Small intestine (tissue), 16 donors: ENCODE results near the gene ACP3. TPM values are rescaled to one million over a fixed set of nuclear protein-coding genes. Genes with fewer than 3 reads are reported as not detected.
A peak's percentile ranks its signal among the peaks of the same experiment; 100 is the strongest.

Source experiments
- DNase-seq, 2 donors: peaks; one replicate each; pipeline versions ENCODE4 v3.0.0 to v3.0.0-alpha.2; 2013
- FAIRE-seq: peaks from 2 replicates; lab custom pipeline; 2012; peaks lifted over from hg19 to GRCh38; lab: Jason Lieb, UNC
- H3K27ac ChIP-seq, 3 donors: one replicate each; pipeline ENCODE4 v1.5.1; 2013; ENCODE audit warnings: low read length in 2 of 3, mild to moderate bottlenecking in 2 of 3, control low read depth in 1 of 3, inconsistent platforms in 1 of 3, low read depth in 1 of 3, moderate library complexity in 1 of 3
- H3K27me3 ChIP-seq, 3 donors: one replicate each; pipeline ENCODE4 v1.6.1; 2013; ENCODE audit warnings: low read length in 3 of 3, inconsistent platforms in 1 of 3; ENCODE audit not compliant: control insufficient read depth in 3 of 3, insufficient read depth in 3 of 3
- H3K36me3 ChIP-seq, 3 donors: one replicate each; pipeline ENCODE4 v1.6.1; 2013; ENCODE audit warnings: low read length in 3 of 3, inconsistent platforms in 1 of 3, low read depth in 1 of 3, mild to moderate bottlenecking in 1 of 3, moderate library complexity in 1 of 3; ENCODE audit not compliant: control insufficient read depth in 3 of 3, insufficient read depth in 2 of 3
- H3K4me1 ChIP-seq, 3 donors: one replicate each; pipeline ENCODE4 v1.6.1; 2013; ENCODE audit warnings: low read length in 2 of 3, inconsistent platforms in 1 of 3, low read depth in 1 of 3, mild to moderate bottlenecking in 1 of 3, moderate library complexity in 1 of 3; ENCODE audit not compliant: control insufficient read depth in 3 of 3, insufficient read depth in 2 of 3
- H3K4me3 ChIP-seq, 3 donors: one replicate each; pipeline ENCODE4 v1.5.1; 2013; ENCODE audit warnings: low read length in 3 of 3, control low read depth in 1 of 3, inconsistent platforms in 1 of 3, low read depth in 1 of 3, mild to moderate bottlenecking in 1 of 3, moderate library complexity in 1 of 3
- H3K9me3 ChIP-seq, 2 donors: one replicate each; pipeline ENCODE4 v1.6.1; 2013; ENCODE audit warnings: low read depth in 1 of 2, low read length in 1 of 2; ENCODE audit not compliant: control insufficient read depth in 2 of 2, insufficient read depth in 1 of 2
- WGBS, 3 donors: extraction: QIAGEN DNeasy Blood & Tissue Kit; methylation state at CpG; one replicate each; pipeline ENCODE4 v1.1.7; 2013; 5-methylcytosine and 5-hydroxymethylcytosine counted together
- long read RNA-seq, 10 donors: transcript quantifications; one replicate each; lab custom pipeline, GENCODE V29; 2026
- polyA plus RNA-seq, 4 donors: library from polyadenylated mRNA; stranded (reverse) in 3 of 4; unstranded in 1 of 4; fragments of 200-250 nt in 3 of 4; fragments of 120-200 nt in 1 of 4; gene quantifications; one replicate each; pipeline versions ENCODE4 v1.2.1 to v1.2.3, GENCODE V29; 2013
- donor health status: healthy with polysubstance abuse.
- donor health status: control.
- donor health status: control.
- donor health status: Bipolar disorder and iron deficiency.
- donor health status: healthy.

The ACP3 gene, protein sequence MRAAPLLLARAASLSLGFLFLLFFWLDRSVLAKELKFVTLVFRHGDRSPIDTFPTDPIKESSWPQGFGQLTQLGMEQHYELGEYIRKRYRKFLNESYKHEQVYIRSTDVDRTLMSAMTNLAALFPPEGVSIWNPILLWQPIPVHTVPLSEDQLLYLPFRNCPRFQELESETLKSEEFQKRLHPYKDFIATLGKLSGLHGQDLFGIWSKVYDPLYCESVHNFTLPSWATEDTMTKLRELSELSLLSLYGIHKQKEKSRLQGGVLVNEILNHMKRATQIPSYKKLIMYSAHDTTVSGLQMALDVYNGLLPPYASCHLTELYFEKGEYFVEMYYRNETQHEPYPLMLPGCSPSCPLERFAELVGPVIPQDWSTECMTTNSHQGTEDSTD
- polyA plus RNA-seq = 1 to 10 TPM in 3 of 4 donors, under 1 TPM in 1; 0.67 to 3.0 (median 1.3) TPM
- long read RNA-seq, donor 1 = 0 reads
- long read RNA-seq, donor 2 = 0 reads
- long read RNA-seq, donor 3 = 0 reads
- long read RNA-seq, donor 4 = 0 reads
- long read RNA-seq, donor 5 = 0 reads
- long read RNA-seq, donor 6 = 0 reads
- long read RNA-seq, donor 7 = 0 reads
- long read RNA-seq, donor 8 = 0 reads
- long read RNA-seq, donor 9, partial matches to known transcripts = 0 of 1 reads
- long read RNA-seq, donor 9, other reads (novel, unspliced or antisense) = 0 of 1 reads
- long read RNA-seq, donor 10 = 0 reads

DNA sequence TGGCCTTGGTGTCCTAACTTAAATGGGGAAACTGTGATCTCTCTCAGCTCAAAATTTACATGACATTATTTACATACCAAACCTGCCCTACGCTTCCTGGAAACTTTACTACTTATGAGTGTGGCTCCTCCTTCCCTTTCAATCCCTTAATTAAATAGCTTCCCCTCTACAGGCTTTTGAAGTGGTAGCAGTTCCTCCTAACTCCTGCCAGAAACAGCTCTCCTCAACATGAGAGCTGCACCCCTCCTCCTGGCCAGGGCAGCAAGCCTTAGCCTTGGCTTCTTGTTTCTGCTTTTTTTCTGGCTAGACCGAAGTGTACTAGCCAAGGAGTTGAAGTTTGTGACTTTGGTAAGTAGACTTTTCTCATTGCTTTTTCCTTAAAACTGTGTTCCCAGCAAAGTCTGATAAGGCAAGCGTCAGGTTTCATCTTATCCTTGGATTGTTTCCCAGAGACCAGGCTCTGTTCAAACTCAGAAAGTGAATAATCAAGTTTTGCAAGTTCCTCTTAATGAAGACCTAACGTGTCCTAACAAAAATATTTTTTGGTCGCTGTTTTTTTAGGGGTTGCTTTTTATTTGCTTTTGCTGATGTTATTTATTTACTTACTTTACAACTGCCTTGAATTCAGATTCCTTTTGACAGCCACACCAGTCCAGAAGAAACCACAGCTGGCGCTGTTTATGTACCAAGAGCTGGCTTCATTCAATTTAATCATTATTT lies at the start of gene ACP3:
Gene ACP3, plus strand, starts transcription at position 179 of the 720 bp plus-strand sequence. Its CDS starts 50 bp downstream, at position 229.
- Histone ChIP-seq H3K27me3 (no peaks in the 10 kb centered on the region), H3K4me3 (no peak within 1 kb of the TSS), H3K27ac (peak within 1 kb of the TSS in 1 of 3 donors; percentile 53), H3K36me3 (no peaks in the 10 kb centered on the region), H3K4me1 (no peaks in the 10 kb centered on the region), H3K9me3 (no peaks in the 10 kb centered on the region)
- WGBS, 3 donors = 8 to 13% (median 12%) methylated on average over 6 of the region's 6 CpGs
- peak; percentile 38 to 48 for DNase-seq
- no peak for FAIRE-seq

DNA sequence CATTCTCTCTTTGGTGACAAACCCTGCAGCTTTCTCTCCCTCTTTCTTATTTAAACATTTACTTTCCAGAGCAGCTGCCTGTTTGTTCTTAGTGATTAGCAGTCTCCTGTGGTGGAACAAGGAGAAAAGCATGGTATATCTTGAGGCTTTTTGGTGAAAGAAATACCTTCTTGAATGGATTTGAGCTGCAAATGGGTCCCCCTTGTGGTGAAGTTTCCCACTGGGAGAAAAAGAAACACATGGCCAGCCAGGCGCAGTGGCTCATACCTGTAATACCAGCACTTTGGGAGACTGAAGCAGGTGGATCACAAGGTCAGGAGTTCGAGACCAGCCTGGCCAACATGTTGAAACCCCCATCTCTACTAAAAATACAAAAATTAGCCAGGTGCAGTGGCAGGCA lies 48.3 kb upstream of the ACP3 start:
- DNase-seq (no peak), FAIRE-seq (no peak)
- H3K27ac ChIP-seq = no peak overlapping the region
- H3K27me3 ChIP-seq = no peaks in the 10 kb centered on the region
- H3K9me3 ChIP-seq = peaks cover 0 to 10% of the 10 kb centered on the region in 2 donors
- H3K36me3 ChIP-seq = no peaks in the 10 kb centered on the region
- H3K4me3 ChIP-seq = no peak overlapping the region
- H3K4me1 ChIP-seq = peaks cover 0 to 2% (median 0%) of the 10 kb centered on the region in 3 donors
- 74 to 83% (median 80%) methylated on average over 2 of the region's 2 CpGs for WGBS, 3 donors

DNA sequence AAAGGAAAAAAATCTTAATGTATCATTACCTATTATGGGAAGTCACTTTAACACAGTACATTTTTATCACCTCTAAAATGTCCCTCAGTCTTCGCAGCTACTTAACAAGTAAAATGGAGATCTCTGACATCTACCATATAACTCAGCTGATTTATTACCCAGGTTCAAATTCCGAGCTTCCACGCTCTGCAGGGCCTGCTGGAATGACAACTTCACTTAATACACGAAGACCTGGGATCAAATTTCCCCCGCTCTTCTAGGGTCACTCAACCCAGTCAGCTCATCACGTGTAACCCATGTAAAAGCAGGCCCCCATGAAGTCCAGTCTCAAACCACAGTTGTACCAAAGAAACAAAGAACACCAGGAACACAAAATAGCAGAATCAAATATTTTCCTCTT lies 44.2 kb upstream of the ACP3 start:
- Histone ChIP-seq H3K36me3 (peaks cover 0 to 2% (median 0%) of the 10 kb centered on the region in 3 donors), H3K4me1 (peaks cover 0 to 2% (median 0%) of the 10 kb centered on the region in 3 donors), H3K4me3 (no peak overlapping the region), H3K27me3 (no peaks in the 10 kb centered on the region), H3K27ac (no peak overlapping the region), H3K9me3 (peaks cover 0 to 16% of the 10 kb centered on the region in 2 donors)
- FAIRE-seq = no peak
- DNase-seq = peak; percentile 31 to 35
- WGBS, 3 donors = 28 to 40% (median 36%) methylated on average over 6 of the region's 6 CpGs

DNA sequence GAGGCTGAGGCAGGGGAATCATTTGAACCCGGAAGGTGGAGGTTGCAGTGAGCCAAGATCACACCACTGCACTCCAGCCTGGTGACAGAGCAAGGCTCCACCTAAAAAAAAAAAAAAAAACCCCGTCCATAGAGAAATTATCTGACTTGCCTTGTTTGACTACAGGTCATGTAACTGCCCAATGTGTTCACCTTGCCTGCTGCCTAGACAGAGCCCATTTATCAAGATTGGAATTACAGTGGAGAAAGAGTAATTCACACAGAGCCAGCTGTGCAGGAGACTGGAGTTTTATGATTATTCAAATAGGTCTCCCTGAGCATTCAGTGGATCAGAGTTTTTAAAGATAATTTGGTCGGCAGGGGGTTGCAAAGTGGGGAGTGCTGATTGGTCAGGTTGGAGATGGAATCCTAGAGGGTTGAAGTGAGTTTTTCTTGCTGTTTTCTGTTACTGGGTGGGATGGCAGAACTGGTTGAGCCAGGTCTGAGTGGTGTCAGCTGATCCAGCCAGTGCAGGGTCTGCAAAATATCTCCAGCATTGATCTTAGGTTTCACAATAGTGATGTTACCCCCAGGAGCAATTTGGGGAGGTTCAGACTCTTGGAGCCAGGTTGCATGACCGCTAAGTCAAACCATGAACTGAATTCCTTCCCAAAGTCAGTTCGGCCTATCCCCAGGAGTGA lies 40.8 kb upstream of the ACP3 start:
- H3K4me3 ChIP-seq = no peak overlapping the region
- no peak for FAIRE-seq

DNA sequence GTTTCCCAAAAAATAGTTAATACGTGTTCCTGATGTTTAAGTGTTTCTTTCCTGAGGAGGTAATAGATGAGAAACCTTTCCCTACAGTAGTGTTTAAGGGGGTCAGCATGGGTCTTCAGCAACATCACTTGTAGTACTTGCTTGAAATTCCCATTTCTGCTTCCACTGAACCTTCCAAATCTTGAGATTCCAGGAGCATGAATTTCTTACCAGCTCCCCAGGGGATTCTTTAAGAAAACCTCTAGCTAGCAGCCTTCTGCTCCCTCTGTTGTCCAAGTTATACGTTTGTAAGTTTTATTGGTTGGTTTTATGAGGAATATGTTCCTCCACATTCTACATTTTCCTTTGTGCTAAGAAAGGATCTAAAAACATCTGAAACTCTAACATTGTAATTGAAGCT lies 38.2 kb upstream of the ACP3 start:
- FAIRE-seq (no peak), DNase-seq (no peak)
- no peaks in the 10 kb centered on the region for H3K4me1 ChIP-seq
- no peaks in the 10 kb centered on the region for H3K27me3 ChIP-seq
- peaks cover 0 to 6% of the 10 kb centered on the region in 2 donors for H3K9me3 ChIP-seq
- no peak overlapping the region for H3K27ac ChIP-seq
- H3K4me3 ChIP-seq = no peak overlapping the region
- peaks cover 0 to 2% (median 0%) of the 10 kb centered on the region in 3 donors for H3K36me3 ChIP-seq
- 65 to 80% (median 76%) methylated on average over 2 of the region's 2 CpGs for WGBS, 3 donors

More for the DNA sequence above, 40.8 kb upstream of the ACP3 start:
- no peak for DNase-seq
- no peaks in the 10 kb centered on the region for H3K4me1 ChIP-seq
- H3K9me3 ChIP-seq = peaks cover 0 to 6% of the 10 kb centered on the region in 2 donors
- WGBS, 3 donors = 55 to 81% (median 73%) methylated on average over 5 of the region's 5 CpGs
- H3K36me3 ChIP-seq = peaks cover 0 to 2% (median 0%) of the 10 kb centered on the region in 3 donors
- H3K27ac ChIP-seq = no peak overlapping the region
- H3K27me3 ChIP-seq = no peaks in the 10 kb centered on the region

DNA sequence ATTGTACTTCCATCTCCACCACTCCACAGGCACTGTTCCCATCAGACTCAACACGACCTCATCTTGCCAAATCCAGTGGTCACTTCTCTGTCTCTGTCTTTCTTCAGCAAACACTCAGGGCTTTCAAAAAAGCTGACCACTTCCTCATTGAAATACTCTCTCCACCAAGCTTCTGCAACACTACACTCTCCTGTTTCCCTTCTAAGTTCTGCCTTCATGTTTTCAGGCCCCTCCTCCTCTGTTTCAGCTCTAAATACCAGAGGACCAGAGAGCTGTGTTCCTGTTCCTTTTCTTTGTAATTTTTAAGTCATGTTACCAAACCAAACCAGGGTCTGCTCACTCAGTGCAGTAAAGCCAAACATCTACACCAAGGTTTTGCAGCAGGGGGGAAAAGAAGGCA lies 33.8 kb upstream of the ACP3 start:
- Histone ChIP-seq H3K4me3 (no peak overlapping the region), H3K36me3 (no peaks in the 10 kb centered on the region), H3K9me3 (peaks cover 0 to 12% of the 10 kb centered on the region in 2 donors), H3K4me1 (peaks cover 2 to 5% (median 5%) of the 10 kb centered on the region in 3 donors), H3K27me3 (no peaks in the 10 kb centered on the region), H3K27ac (peak overlapping the region in 1 of 3 donors; percentile 17)
- DNase-seq (peak in 1 of 2 donors; percentile 5), FAIRE-seq (no peak)
- 29 to 61% (median 45%) methylated on average over 1 of the region's 1 CpG for WGBS, 3 donors

DNA sequence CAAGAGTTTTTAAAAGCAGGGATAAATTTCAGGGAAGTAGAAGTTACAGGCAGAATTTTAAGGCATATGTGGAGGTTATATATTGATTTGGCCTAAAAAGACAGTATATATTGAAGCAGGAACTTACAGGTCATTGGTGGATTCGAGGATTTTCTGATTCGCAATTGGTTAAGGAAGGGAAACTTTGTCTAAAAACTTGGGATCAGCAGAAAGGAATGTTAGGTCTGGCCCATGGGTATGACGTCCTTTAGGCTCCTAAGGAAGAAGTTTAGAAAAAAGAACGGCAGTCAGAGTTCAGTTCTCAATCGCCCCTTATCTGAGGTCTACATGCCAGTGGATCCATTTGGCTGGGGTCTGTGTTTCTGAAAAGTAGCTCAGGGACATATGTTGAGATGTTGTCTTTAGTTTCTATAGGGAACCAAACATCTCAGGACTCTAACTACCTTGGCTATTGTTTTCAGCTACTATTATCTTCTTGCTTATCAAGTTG lies 33.2 kb upstream of the ACP3 start:
- FAIRE-seq (no peak), DNase-seq (no peak)
- peaks cover 0 to 12% of the 10 kb centered on the region in 2 donors for H3K9me3 ChIP-seq

More for the DNA sequence above, 33.2 kb upstream of the ACP3 start:
- Histone ChIP-seq H3K36me3 (no peaks in the 10 kb centered on the region), H3K4me3 (no peak overlapping the region), H3K27me3 (no peaks in the 10 kb centered on the region), H3K4me1 (peaks cover 2 to 5% (median 5%) of the 10 kb centered on the region in 3 donors), H3K27ac (peak overlapping the region in 1 of 3 donors; percentile 76)
- WGBS, 3 donors = 66 to 79% (median 78%) methylated on average over 5 of the region's 5 CpGs
